UCSD-AML1 (cell line): Measurements from ENCODE around the gene RIN3.
A peak's percentile ranks its signal among the peaks of the same experiment; 100 is the strongest.

Experiments used
- DNase-seq: peaks from one replicate; lab custom pipeline; 2025; ENCODE audit not compliant: unreplicated experiment; lab: John Stamatoyannopoulos, UW

The RIN3 gene

DNA sequence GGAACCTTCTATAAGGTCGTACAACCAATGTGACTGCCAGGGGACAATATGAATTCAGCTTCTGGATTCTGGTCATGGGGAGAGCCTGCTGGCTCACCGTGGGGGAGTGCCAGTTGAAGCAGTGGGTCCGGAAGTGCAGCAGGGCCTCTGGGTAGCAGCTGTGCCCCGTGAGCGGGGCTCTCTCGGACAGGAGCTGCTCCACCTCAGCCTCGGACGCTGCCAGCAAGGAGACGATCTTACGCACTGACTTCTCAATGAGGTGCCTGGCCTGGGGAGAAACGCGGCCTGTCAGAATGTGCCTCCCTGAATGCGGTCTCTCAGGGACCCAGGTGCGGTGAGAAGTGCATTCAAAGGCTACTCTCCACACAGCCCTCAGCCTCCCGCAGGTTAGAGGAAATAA lies 192.8 kb downstream of the RIN3 start:
- no peak for DNase-seq

DNA sequence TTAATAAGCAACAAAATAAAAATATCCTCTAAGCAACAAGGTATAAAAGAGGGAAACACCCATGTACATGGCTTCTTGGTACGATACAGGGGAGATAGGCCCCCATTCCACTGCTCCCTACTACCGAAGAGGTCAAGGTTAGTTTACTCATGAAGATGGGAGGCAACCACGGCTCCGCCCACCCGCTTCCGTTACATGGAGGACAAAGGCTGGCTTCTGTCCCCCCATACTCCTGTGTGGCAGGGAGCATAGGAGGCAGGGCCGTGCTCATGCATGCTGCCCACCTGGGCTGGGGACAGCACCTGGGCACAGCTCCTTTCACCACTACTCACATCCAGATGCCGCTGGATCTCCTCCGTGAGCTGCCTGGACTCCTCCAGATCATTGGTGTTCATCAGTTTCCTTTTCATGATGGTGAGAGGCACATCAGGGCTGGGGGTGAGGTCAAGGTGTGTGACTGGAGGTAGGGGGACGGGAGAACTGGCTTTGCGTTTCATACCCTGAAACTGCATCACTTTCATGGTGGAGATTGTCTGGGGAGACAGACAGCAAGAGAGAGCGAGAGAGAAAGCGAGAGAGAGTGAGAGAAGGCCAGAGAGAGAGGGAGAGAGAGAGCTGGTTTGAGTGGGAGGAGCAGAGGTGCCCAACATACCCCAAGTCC lies 195.9 kb downstream of the RIN3 start:
- DNase-seq, result no peak

DNA sequence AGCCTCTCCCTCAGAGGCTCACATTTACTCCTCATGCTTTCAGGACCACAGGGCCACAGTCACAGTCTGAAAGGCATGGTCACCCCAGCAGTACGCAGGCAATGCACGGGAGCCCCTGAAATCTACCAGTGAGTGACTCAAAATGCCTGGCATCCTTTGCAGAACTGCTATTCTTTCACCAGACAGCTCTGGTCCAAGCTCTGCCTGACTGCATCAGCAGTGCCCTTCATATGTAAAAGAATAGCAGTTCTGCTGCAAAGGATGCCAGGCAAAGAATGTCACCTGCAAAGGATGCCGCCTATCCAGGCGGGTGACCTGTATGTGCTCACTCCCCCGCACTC lies 196.4 kb downstream of the RIN3 start:
- no peak for DNase-seq

DNA sequence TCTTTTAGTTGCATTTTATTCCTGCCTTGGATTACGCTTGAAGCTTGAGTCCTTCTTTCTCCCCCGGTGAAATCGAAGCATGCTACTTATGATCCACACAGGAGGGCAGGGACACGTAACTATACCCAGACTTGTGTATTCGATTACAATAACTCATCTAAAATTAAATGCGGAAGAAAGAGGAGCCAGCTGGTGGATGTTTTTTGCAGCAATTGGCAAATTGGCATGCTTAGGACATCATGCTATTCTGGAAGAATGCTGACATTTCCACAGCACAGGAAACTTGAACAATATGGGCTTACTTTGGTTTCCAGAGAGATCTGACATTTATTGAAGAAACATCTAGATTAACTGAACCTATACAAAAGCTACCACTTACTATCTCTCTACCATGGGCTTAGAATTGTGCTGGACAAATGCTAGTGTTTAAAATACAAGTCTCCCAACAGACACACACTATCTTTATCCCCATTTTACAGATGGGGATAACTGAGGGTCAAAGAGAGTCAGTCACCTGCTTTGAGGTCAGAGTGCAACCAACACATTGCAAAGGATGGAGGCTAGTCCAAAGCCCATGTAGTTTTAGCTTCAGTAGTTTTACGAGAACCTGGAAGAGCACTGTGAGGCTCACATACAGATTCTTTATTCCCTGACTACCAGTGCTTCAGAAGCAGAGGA lies 198.5 kb downstream of the RIN3 start:
- no peak for DNase-seq

DNA sequence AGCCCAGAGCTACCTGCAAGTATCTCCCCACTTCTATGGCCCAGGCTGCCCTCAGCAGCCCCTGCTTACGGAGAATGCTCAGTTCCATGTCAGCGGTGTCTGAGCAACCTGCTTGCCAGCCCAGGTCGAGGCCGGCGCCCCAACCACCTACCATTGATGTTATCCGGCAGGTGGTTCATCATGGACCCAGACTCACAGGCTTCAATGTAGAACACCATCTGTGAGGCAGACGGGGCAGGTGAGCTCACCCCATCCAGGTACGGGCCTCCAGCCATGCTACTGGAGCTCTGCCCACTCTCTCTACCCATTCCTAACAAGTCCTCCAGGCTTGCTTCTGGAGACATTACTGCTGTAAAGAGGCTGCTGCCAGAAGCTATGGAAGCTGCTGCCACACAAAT lies 199.1 kb downstream of the RIN3 start:
- DNase-seq, result no peak

DNA sequence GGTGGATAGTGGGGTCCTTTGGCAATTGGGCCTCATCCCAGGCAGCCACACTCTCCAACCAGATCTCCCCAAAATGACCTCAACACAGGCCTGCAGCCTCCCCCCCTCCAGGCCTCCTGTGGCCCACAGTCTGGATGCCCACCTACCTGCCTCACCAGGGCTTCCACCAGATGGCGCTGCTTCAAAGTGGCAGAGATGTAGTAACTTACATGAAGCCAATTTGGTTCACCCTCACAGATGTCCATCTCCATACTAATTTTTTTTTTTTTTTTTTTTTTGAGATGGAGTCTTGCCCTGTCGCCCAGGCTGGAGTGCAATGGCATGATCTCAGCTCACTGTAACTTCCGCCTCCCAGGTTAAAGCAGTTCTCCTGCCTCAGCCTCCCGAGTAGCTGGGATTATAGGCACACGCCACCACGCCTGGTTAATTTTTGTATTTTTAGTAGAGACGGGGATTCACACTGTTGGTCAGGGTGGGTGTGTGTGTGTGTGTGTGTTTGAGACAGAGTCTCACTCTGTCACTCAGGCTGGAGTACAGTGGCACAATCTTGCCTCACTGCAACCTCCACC lies 201.2 kb downstream of the RIN3 start:
- peak; percentile 76 for DNase-seq

DNA sequence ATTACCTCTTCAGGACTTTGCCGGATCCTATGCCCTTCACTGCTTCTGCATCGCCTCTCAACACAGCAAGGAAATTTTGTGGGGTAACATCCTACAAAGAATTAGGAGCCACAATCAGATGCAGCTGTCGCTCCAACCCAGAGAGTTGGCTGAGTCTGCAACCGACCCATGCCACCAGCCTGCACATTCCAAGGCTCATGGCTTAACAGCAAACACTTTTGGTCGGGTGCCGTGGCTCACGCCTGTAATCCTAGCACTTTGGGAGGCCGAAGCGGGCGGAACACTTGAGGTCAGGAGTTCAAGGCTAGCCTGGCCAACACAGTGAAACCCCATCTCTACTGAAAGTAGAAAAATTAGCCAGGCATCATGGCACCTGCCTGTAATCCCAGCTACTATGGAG lies 202.6 kb downstream of the RIN3 start:
- DNase-seq, result no peak

DNA sequence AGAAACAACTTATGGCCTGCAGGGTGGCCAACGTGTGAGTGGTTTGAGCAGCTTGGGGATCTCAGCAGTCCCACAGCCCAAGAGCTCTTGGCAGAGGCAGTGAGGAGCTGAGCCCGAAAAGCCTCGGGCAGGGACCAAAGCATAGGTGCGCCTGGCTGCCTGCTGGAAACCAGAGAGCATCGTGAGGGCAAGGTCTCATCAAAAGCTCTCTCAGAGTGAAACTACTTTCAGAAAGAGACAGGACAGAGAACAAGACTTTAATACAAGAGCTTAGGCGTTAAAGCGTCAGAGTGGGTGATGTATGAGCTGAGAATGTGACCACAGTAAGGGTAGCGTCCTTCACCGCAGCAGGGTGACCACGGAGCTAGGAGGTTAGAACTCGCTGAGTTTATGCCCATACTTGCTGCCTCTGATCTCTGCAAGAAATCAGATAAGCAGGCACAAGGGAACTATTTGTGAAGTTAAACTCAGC lies 204.0 kb downstream of the RIN3 start:
- no peak for DNase-seq

DNA sequence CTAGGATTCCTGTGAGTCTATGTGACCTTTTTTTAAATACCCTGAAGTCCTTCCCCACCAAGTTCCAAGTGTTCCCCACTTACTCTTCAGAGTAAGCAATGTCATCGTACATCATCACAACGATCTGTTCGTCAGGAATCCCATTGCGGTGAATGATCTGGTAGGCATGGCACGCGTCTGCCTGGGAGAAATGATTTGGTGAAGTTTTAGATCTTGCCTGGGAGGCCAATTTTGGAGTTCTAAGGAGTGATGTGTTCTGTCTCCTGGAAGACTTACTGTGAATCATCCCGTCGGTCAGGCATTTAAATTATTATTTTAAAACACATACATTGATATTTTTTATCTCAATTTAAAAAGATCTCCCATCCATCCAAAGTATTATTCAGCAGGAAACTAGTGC lies 205.1 kb downstream of the RIN3 start:
- no peak for DNase-seq

DNA sequence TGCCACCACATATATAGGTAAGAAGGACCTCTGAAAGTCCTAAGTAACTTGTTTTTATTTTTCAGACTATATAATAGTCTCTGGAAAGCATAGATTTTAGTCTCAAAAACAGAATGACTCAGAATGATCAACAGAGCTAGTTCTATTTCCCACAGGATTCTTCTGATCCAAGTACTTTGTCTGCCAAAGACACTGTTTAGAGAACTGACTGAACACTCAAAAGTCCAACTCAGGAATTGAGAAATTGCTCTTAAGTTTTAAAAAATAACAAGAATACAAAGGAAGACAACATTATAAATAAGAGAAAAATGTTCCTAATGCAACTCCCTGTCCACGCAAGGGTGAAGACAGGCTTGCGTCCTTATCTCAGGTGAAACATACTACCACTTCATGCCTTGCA lies 205.8 kb downstream of the RIN3 start:
- DNase-seq, result no peak

DNA sequence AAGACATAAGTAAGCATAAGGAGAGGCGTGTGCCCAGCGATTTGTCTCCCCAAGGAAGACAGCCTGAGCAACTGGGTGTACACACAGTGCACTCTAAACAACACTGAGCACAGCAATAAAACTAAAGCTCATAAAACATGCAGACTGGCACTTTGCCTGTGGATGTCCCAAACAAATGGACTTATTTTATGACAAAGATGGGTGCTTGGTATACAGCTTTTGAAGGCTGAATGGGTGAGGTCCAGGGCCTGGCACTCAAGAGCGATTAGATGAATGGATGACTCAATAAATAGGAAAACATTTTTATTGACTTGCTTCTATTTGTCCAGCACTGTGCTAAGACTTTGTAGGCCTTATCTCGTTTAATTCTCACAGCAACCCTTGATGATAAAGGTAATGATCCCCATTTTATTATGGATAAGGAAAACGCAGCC lies 206.3 kb downstream of the RIN3 start:
- no peak for DNase-seq

DNA sequence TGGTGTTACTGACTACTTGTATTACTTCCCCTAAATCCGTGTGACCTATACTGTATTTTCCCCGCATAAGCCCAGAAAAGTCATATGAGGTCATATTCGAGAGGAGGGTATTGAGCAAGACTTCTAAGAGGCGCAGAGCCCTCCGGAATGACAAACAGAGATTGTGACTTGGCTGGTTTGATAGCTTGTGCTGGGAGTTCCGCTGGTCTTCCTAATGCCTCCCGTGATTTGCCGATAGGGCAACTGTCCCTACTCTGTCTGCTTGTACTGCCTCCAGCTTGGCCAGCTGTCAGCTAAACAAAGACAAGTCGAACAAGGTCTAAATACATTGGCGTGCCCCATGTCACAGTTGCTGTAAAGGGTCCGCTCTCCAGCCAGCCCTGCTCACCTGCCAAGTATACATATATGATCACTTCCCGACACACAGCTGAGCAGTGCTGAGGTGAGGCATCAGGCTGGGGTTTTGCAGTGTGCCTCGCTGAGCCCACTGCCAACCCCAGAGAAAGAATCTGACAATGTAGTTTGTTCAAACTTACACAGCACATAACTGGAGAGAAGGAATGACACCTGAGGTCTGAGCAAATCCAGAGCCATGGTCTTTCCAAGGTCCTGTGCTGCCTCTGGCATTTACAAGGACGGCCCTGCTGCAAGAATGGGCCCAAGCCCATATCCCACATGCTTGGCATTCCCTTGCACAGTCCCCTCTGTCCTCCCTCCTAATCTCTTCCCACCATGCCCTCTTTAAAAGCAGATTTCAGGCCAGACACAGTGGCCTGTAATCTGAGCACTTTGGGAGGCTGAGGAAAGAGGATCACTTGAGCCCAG lies 211.1 kb downstream of the RIN3 start:
- no peak for DNase-seq

DNA sequence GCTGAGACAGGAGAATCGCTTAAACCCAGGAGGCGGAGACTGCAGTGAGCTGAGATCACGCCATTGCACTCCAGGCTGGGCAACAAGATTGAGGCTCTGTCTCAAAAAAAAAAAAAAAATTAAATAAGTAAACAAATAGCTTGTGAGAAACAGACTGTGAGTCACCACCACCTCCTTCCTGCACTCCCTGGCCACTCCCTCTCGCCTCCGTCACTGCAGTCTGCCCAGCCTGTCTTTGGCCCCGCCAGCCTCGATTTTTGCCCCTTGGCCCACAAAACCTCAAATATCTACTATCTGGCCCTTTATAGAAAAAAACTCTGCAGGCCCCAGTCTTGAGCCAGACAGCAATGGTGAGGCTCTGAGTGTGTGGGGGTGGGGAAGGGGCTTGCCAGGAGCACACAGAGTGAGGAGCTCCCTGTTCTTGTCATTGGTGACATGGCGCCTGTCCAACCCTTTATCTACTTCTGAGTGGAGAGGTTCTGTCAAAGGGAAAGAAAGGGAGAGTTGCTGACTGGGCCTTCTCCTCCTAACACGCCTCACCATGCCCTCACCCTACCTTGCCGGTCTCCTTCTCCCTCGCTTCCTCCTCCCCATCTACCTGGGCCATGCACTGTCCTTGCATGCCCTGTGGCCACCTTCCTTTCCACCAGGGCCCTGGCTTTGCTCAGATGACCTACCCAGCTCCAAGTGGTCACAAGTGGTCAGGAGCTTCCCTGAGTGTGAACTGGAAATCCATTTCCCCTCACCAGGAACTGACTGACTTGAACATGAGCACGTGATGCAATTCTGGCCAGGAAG lies 212.8 kb downstream of the RIN3 start:
- DNase-seq, result peak; percentile 61

DNA sequence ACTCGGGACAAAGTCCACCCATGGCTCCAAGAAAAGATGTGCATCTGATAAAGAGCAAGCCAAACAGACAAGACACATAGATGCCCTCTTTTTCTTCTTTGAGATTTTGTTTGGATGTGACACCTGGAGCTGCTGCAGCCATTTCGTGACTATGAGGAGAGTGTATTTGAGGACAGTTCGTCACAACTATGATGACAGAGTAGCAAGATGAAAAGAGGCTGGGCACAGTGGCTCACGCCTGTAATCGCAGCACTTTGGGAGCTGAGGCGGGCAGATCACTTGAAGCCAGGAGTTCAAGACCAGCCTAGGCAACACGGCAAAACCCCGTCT lies 213.3 kb downstream of the RIN3 start:
- no peak for DNase-seq

DNA sequence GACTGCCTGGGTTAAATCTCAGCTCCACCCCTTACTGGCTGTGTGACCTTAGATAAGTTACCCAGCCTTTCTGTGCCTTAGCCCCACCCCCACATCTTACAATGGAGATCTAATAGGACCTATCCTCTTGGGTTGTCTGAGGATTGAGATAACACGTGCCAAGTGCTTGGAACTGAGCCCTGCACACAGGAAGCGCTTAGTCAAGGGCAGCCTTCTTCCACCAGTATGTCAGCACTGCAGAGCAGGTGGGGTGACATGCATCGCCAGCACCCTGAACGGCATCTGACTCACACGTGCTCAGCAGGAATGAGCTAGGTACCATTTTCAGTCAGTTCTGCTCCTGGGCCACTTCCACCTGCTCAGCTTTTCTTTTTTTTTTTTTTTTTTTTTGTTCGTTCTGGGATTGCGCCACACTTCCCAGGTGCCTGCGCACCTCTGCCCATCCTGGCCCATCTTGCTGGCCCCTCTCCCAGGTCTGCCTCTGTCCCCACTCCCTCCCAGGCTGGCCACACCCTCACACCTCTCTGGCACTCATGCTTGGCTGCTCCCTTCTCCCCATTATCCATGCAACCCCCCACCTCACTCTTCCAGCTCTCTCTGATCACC lies 215.3 kb downstream of the RIN3 start:
- DNase-seq, result no peak

DNA sequence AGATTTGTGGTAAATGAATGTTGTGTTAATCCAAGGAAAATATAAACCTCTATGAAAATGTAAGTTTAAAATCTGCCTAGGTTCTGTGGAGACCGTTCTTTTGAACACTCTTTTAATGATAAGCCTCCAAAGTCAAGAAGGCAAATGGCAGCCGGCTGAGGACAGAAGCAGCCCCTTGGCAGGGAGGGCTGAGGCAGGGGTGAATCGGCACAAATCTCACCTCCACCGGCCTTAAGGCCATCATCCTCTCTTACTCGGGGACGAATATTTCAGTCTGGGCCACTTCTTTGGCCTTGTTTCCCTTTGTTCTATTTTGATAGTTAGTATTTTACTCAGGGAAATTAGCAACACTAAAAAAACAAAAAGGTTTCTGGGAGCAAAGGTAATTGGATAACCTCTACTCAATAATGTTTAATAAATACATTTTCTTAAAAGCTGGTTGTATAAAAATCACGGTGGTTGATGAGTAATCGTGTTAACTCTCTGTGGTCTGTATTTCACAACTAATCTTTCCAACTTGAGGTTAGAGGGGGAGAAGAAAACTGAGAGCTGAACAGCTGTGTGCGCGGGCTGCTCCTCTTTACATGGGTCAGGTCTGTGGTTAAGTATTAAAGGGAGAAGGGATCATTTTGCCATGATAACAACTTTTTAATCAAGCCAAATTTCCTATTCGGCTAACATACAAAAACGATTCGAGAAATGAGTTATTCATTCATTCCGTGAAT lies 216.2 kb downstream of the RIN3 start:
- DNase-seq, result no peak

DNA sequence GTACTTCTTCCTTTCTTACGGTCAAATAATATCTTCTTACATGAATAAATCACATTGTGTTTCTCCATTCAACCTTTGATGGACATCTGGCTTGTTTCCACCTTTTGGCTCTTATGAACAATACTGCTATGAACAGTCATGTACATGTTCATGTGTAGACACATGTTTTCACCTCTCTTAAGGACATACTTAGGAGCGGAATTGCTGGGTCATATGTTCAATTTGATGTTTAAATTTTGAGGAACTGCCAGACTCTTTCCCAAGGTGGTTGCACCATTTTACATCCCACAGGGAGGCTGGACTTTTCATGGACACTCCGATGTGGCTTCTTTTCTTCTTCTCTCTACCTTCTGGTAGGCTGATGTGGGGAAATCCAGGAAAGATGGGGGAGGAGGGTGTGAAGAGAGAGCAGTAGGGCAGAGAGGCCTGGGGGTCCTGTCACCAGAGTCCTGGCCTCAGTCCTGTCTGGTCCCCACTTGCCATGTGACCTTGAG lies 218.1 kb downstream of the RIN3 start:
- DNase-seq, result no peak

DNA sequence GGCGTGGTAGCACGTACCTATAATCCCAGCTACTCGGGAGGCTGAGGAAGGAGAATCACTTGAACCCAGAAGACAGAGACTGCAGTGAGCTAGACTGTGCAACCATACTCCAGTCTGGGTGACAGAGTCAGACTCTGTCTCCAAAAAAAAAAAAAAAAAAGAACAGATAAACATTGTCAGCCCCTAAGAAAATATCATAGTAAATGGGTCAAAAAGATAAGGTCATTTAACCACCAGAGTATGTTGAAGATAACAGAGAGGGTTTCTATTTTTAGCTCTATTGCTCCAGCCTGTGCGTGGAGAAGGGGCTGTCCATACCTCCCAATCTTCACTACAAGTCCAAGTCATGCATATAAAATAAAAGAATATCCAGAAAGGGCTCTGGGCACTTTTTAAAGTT lies 219.4 kb downstream of the RIN3 start:
- no peak for DNase-seq

DNA sequence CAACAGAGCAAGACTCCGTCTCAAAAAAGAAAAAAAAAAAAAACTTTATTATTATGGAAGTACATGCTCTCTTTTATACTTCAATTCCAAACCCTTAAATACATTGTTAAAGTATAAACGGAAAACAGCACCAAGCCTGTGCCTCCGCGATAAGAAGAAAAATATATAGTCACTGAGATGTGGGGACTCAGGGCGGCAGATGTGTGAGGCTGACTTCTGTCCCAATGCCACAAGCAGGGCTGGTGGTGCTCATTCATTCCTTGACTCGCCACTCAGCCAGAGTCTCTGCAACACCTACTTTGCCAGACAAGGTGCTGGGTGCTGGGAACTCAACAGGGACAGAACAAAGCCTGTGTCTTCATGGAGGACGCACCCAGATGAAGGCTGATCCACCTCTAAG lies 221.0 kb downstream of the RIN3 start:
- DNase-seq, result no peak

DNA sequence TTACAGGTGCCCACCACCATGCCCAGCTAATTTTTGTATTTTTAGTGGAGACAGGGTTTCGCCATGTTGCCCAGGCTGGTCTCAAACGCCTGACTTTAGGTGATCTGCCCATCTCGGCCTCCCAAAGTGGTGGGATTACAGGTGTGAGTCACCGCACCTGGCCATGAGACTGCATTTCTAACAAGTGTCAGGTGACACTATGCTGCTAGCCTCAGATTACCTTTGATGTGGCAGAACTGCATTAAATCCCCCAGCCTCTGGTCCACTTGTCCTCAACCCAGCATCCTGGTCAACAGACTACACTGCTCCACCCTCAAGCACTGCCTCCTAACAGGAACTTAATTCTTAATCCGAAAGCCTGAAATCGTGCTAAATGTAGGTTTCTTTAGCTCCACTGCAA lies 221.8 kb downstream of the RIN3 start:
- no peak for DNase-seq
